PC-9 (cell line): ENCODE measurements around the gene TTC7B. TPM values are rescaled to one million over a fixed set of nuclear protein-coding genes. Genes with fewer than 3 reads are reported as not detected.
"Not testable (repeated sequence)": the region's sequence is repeated elsewhere in the genome, so short reads cannot be mapped to it uniquely, and the experiment has no call there.

Source experiments
- BruUV-seq: library from RNA; stranded (reverse); fragments of 400-500 nt; replicated peaks from 2 replicates; lab custom pipeline; 2021; lab: Mats Ljungman, UMichigan
- CTCF ChIA-PET: fragments of 300-600 bp; sonication (Branson Sonifier 250); formaldehyde crosslinking; loops from one replicate; lab custom pipeline; 2022; ENCODE audit warnings: antibody characterized with exemption; lab: Charles Lee
- POLR2A ChIA-PET: fragments of 300-600 bp; sonication (Branson Sonifier 250); formaldehyde crosslinking; loops from one replicate; lab custom pipeline; 2022; ENCODE audit warnings: antibody characterized with exemption; ENCODE audit not compliant: unreplicated experiment; lab: Charles Lee
- DNase-seq, 2 experiments: peaks; one replicate each; pipeline versions ENCODE4 v3.0.0 to v3.0.0-alpha.2; 2015 to 2022; ENCODE audit warnings: mixed read lengths in 1 of 2
- H2AFZ ChIP-seq: fragments of 200-600 bp; sonication (generic); 2 replicates; pipeline ENCODE4 v1.8.1; 2017; ENCODE audit warnings: antibody characterized with exemption
- H3F3A ChIP-seq: fragments of 200-600 bp; sonication (generic); 2 replicates; pipeline ENCODE4 v1.8.1; 2017; ENCODE audit warnings: antibody characterized with exemption, mild to moderate bottlenecking, low read depth; ENCODE audit not compliant: insufficient read depth
- H3K27ac ChIP-seq: fragments of 200-600 bp; sonication (generic); 2 replicates; pipeline ENCODE4 v1.6.1; 2016; ENCODE audit warnings: mixed run types
- H3K27me3 ChIP-seq: fragments of 200-600 bp; sonication (generic); 2 replicates; pipeline ENCODE4 v1.6.1; 2016; ENCODE audit warnings: low read depth, mixed run types; ENCODE audit not compliant: insufficient read depth
- H3K36me3 ChIP-seq: fragments of 200-600 bp; sonication (generic); 2 replicates; pipeline ENCODE4 v1.6.1; 2016; ENCODE audit warnings: low read depth, mixed run types
- H3K4me1 ChIP-seq: fragments of 200-600 bp; sonication (generic); replicated peaks from 2 replicates; pipeline ENCODE4 v1.6.1; 2016; ENCODE audit warnings: mixed run types; ENCODE audit not compliant: insufficient read depth
- H3K4me2 ChIP-seq: fragments of 200-600 bp; sonication (generic); 2 replicates; pipeline ENCODE4 v1.6.1; 2017; ENCODE audit warnings: mixed run types
- H3K4me3 ChIP-seq: fragments of 200-600 bp; sonication (generic); 2 replicates; pipeline ENCODE4 v1.6.1; 2016; ENCODE audit warnings: mixed run types
- H3K79me2 ChIP-seq: fragments of 200-600 bp; sonication (generic); 2 replicates; pipeline ENCODE4 v1.6.1; 2017; ENCODE audit warnings: low read depth, mixed run types
- H3K9me2 ChIP-seq: fragments of 200-600 bp; sonication (generic); 2 replicates; pipeline ENCODE4 v1.8.1; 2017; ENCODE audit warnings: mild to moderate bottlenecking; ENCODE audit not compliant: insufficient read depth
- H3K9me3 ChIP-seq: fragments of 200-600 bp; sonication (generic); 2 replicates; pipeline ENCODE4 v1.8.1; 2016; ENCODE audit warnings: low read depth; ENCODE audit not compliant: insufficient read depth
- H4K20me1 ChIP-seq: fragments of 200-600 bp; sonication (generic); 2 replicates; pipeline ENCODE4 v1.8.1; 2017; ENCODE audit not compliant: insufficient read depth
- CTCF ChIP-seq: fragments of 200-600 bp; sonication (generic); conservative IDR thresholded peaks from 2 replicates; pipeline ENCODE4 v1.6.1; 2017; ENCODE audit warnings: mixed run types, antibody characterized with exemption, mild to moderate bottlenecking, moderate library complexity
- EZH2 ChIP-seq: fragments of 200-600 bp; sonication (generic); IDR thresholded peaks from 2 replicates; pipeline ENCODE4 v1.8.0; 2017; ENCODE audit warnings: antibody characterized with exemption, low read depth
- intact Hi-C: fragments of 100-400 bp; cut with micrococcal nuclease; formaldehyde crosslinking; loops from one replicate; pipeline ENCODE4 v1.10.0; 2022; ENCODE audit not compliant: unreplicated experiment
- total RNA-seq: library from RNA; stranded (reverse); gene quantifications from 2 replicates; pipeline ENCODE4 v1.2.3, GENCODE V29; 2021

The TTC7B gene
- total RNA-seq, 1 experiment from 2014 or later: 6.8 TPM

DNA sequence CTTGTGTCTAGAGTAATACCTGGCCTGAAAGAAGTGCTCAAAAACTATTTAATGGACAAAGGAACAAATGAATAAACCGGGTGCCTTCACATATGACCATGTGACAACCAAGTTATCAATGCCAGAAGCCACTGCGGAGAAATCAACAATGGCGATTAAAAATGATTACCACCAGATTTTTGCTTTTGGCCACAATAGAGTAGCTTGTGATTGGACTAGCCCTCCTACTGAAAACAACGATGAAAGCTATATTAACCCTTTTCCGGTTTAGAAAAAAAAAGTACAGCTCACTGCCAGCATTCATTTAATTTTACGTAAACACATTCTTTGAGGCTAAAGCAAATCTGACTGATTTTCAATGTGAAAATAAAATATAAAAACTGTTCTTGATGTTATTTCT is 41.6 kb upstream of the TTC7B start:
- Histone ChIP-seq H3K4me2 (no peak overlapping the region), H3K79me2 (no peaks in the 10 kb centered on the region), H4K20me1 (no peaks in the 10 kb centered on the region), H3K27me3 (no peaks in the 10 kb centered on the region), H2AFZ (no peak overlapping the region), H3K9me3 (no peaks in the 10 kb centered on the region), H3K4me3 (no peak overlapping the region), H3F3A (no peaks in the 10 kb centered on the region), H3K9me2 (no peaks in the 10 kb centered on the region), H3K27ac (no peak overlapping the region), H3K4me1 (no peaks in the 10 kb centered on the region), H3K36me3 (no peaks in the 10 kb centered on the region)
- no peak for DNase-seq
- no peak for TF ChIP-seq CTCF
- no peak for TF ChIP-seq EZH2
- ChIA-PET CTCF (no interaction called here), POLR2A (no interaction called here)
- intact Hi-C loops: no loop called here
- BruUV-seq: no TSS peak

- H3K4me2 ChIP-seq, H3K27ac ChIP-seq, H3K79me2 ChIP-seq, H3K9me2 ChIP-seq, BruUV-seq, intact Hi-C loops, H3K4me1 ChIP-seq, H2AFZ ChIP-seq, DNase-seq, H4K20me1 ChIP-seq, H3F3A ChIP-seq, H3K9me3 ChIP-seq, CTCF ChIA-PET, POLR2A ChIA-PET, H3K36me3 ChIP-seq, H3K27me3 ChIP-seq, H3K4me3 ChIP-seq: not testable (repeated sequence)
Measured at GRCh38 chr14:90856115-90856514, 39.9 kb upstream of the TTC7B start.

DNA sequence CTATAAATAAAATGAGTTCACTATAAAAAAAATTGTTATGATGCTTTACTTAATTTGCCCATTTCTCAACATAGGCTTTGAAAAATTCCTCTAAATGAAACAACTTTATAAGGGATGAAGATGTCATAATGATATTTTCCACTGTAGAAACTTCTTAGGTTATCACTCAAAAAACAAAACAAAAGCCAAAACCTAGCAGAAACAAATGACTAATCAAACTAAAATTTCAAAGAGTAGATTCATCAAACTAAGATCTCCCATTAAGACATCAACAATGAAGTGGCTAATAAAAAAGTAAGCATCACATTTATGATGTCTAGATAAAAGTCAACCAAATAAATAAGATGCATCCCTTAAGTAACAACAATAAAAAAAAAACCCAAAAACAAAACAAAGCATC is 36.9 kb upstream of the TTC7B start:
- H3F3A ChIP-seq: 0 out of 2 replicates have a peak, but pooled peaks cover 5% of the 10 kb centered on the region
- no peak overlapping the region for H3K4me2 ChIP-seq
- DNase-seq: no peak
- peaks cover 15% of the 10 kb centered on the region for H3K4me1 ChIP-seq
- no peak overlapping the region for H2AFZ ChIP-seq
- intact Hi-C loops: no loop called here
- H3K9me2 ChIP-seq: no peaks in the 10 kb centered on the region
- no peaks in the 10 kb centered on the region for H3K9me3 ChIP-seq
- no peaks in the 10 kb centered on the region for H4K20me1 ChIP-seq
- ChIA-PET POLR2A (no interaction called here), CTCF (no interaction called here)
- H3K79me2 ChIP-seq: no peaks in the 10 kb centered on the region
- TF ChIP-seq EZH2 (no peak), CTCF (no peak)
- H3K27me3 ChIP-seq: no peaks in the 10 kb centered on the region
- no peak overlapping the region for H3K27ac ChIP-seq
- H3K4me3 ChIP-seq: no peak overlapping the region
- no peaks in the 10 kb centered on the region for H3K36me3 ChIP-seq
- no TSS peak for BruUV-seq
